ENCODE results near the gene MAPK8IP1. TPM values are rescaled to one million over a fixed set of nuclear protein-coding genes. Genes with fewer than 3 reads are reported as not detected.
A peak's percentile ranks its signal among the peaks of the same experiment; 100 is the strongest.

The MAPK8IP1 gene
- total RNA-seq, 1 experiment from 2014 or later = 2.2 TPM

GRCh38 chr11:45869551-45869950, 15.9 kb upstream of the MAPK8IP1 start:
- H3K36me3 Mint-ChIP-seq (ENCODE audit: insufficient read depth, unreplicated experiment) = peaks cover 63% of the 10 kb centered on the region
- no peaks in the 10 kb centered on the region for H3K9me3 Mint-ChIP-seq (ENCODE audit: unreplicated experiment)
- H3K27ac Mint-ChIP-seq (ENCODE audit: low read depth, unreplicated experiment) = no peak overlapping the region
- CTCF ChIA-PET = interaction anchor here (0.7 kb wide), 1 partner anchor 462 kb away, joined by 3 read pairs; no protein-coding TSS in a partner anchor
- no TSS peak for BruUV-seq (replicated peaks)
- intact Hi-C loops (cut with micrococcal nuclease) = no loop called here
- no peak overlapping the region for H3K4me3 Mint-ChIP-seq (ENCODE audit: unreplicated experiment)
- POLR2A ChIA-PET = interaction anchor here (1.7 kb wide), 1 partner anchor 10 kb away, joined by 4 read pairs; no protein-coding TSS in a partner anchor
- no peak for TF ChIP-seq CTCF (IDR thresholded peaks at IDR 0.05; ENCODE audit: unreplicated experiment)
- H3K27me3 Mint-ChIP-seq (ENCODE audit: insufficient read depth, unreplicated experiment) = no peaks in the 10 kb centered on the region
- DNase-seq (ENCODE audit: unreplicated experiment) = no peak
- H3K4me1 Mint-ChIP-seq (ENCODE audit: insufficient read depth, unreplicated experiment) = no peaks in the 10 kb centered on the region

- Mint-ChIP-seq H3K9me3 (ENCODE audit: unreplicated experiment) (no peaks in the 10 kb centered on the region), H3K4me1 (ENCODE audit: insufficient read depth, unreplicated experiment) (no peaks in the 10 kb centered on the region), H3K27me3 (ENCODE audit: insufficient read depth, unreplicated experiment) (no peaks in the 10 kb centered on the region), H3K27ac (ENCODE audit: low read depth, unreplicated experiment) (no peak overlapping the region), H3K4me3 (ENCODE audit: unreplicated experiment) (no peak overlapping the region), H3K36me3 (ENCODE audit: insufficient read depth, unreplicated experiment) (peaks cover 56% of the 10 kb centered on the region)
- TF ChIP-seq CTCF (IDR thresholded peaks at IDR 0.05; ENCODE audit: unreplicated experiment) = no peak
- DNase-seq (ENCODE audit: unreplicated experiment) = no peak
- POLR2A ChIA-PET = interaction anchor here (3.2 kb wide), 1 partner anchor 11 kb away, joined by 16 read pairs; no protein-coding TSS in a partner anchor
- intact Hi-C loops (cut with micrococcal nuclease) = no loop called here
- BruUV-seq (replicated peaks) = no TSS peak
- CTCF ChIA-PET = interaction anchor here (0.6 to 0.9 kb wide), 4 partner anchors 10 to 121 kb away, joined by 3 read pairs; no protein-coding TSS in a partner anchor
Measured at GRCh38 chr11:45870706-45871105, 14.7 kb upstream of the MAPK8IP1 start.

- no peak overlapping the region for H3K4me3 Mint-ChIP-seq (ENCODE audit: unreplicated experiment)
- CTCF ChIA-PET = interaction anchor here (0.9 to 2.3 kb wide), 6 partner anchors 9 to 135 kb away, joined by 3 to 11 read pairs (median 6); no protein-coding TSS in a partner anchor
- no peak for DNase-seq (ENCODE audit: unreplicated experiment)
- intact Hi-C loops (cut with micrococcal nuclease) = loop anchor here (1.0 kb wide), 1 partner anchor 135 kb away; no protein-coding TSS in a partner anchor
- H3K36me3 Mint-ChIP-seq (ENCODE audit: insufficient read depth, unreplicated experiment) = peaks cover 49% of the 10 kb centered on the region
- TF ChIP-seq CTCF (IDR thresholded peaks at IDR 0.05; ENCODE audit: unreplicated experiment) = no peak
- peak overlapping the region; percentile 52 for H3K27ac Mint-ChIP-seq (ENCODE audit: low read depth, unreplicated experiment)
- H3K27me3 Mint-ChIP-seq (ENCODE audit: insufficient read depth, unreplicated experiment) = no peaks in the 10 kb centered on the region
- H3K9me3 Mint-ChIP-seq (ENCODE audit: unreplicated experiment) = no peaks in the 10 kb centered on the region
- POLR2A ChIA-PET = interaction anchor here (0.6 to 3.2 kb wide), 3 partner anchors 12 to 249 kb away, joined by 3 to 16 read pairs (median 3); no protein-coding TSS in a partner anchor
- no peaks in the 10 kb centered on the region for H3K4me1 Mint-ChIP-seq (ENCODE audit: insufficient read depth, unreplicated experiment)
- BruUV-seq (replicated peaks) = no TSS peak
Measured at GRCh38 chr11:45871638-45872037, 13.8 kb upstream of the MAPK8IP1 start.

- no peaks in the 10 kb centered on the region for H3K9me3 Mint-ChIP-seq (ENCODE audit: unreplicated experiment)
- TF ChIP-seq CTCF (IDR thresholded peaks at IDR 0.05; ENCODE audit: unreplicated experiment) = peak; percentile 76
- H3K27me3 Mint-ChIP-seq (ENCODE audit: insufficient read depth, unreplicated experiment) = no peaks in the 10 kb centered on the region
- H3K36me3 Mint-ChIP-seq (ENCODE audit: insufficient read depth, unreplicated experiment) = peaks cover 43% of the 10 kb centered on the region
- no peaks in the 10 kb centered on the region for H3K4me1 Mint-ChIP-seq (ENCODE audit: insufficient read depth, unreplicated experiment)
- DNase-seq (ENCODE audit: unreplicated experiment) = peak; percentile 75
- ChIA-PET POLR2A (interaction anchor here (0.7 to 3.2 kb wide), 7 partner anchors 9 to 130 kb away, joined by 3 to 16 read pairs (median 4); partner anchors contain the start of genes CRY2 and PEX16), CTCF (interaction anchor here (0.6 to 2.3 kb wide), 19 partner anchors 9 to 934 kb away, joined by 3 to 13 read pairs (median 3); no protein-coding TSS in a partner anchor)
- no peak overlapping the region for H3K4me3 Mint-ChIP-seq (ENCODE audit: unreplicated experiment)
- BruUV-seq (replicated peaks) = no TSS peak
- no peak overlapping the region for H3K27ac Mint-ChIP-seq (ENCODE audit: low read depth, unreplicated experiment)
- intact Hi-C loops (cut with micrococcal nuclease) = loop anchor here (1.0 kb wide), 1 partner anchor 133 kb away; no protein-coding TSS in a partner anchor
Measured at GRCh38 chr11:45872651-45873356, 12.6 kb upstream of the MAPK8IP1 start.
